ENCODE measurements around the gene TRPV3.
"Not testable (repeated sequence)": the region's sequence is repeated elsewhere in the genome, so short reads cannot be mapped to it uniquely, and the experiment has no call there.

Gene TRPV3

GRCh38 chr17:3524024-3524423 is 33.6 kb downstream of the TRPV3 start:
- TF ChIP-seq, protein P1, sequence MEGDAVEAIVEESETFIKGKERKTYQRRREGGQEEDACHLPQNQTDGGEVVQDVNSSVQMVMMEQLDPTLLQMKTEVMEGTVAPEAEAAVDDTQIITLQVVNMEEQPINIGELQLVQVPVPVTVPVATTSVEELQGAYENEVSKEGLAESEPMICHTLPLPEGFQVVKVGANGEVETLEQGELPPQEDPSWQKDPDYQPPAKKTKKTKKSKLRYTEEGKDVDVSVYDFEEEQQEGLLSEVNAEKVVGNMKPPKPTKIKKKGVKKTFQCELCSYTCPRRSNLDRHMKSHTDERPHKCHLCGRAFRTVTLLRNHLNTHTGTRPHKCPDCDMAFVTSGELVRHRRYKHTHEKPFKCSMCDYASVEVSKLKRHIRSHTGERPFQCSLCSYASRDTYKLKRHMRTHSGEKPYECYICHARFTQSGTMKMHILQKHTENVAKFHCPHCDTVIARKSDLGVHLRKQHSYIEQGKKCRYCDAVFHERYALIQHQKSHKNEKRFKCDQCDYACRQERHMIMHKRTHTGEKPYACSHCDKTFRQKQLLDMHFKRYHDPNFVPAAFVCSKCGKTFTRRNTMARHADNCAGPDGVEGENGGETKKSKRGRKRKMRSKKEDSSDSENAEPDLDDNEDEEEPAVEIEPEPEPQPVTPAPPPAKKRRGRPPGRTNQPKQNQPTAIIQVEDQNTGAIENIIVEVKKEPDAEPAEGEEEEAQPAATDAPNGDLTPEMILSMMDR (IDR thresholded peaks at IDR 0.05; ENCODE audit: insufficient read depth, low read length, poor library complexity, severe bottlenecking), result no peak
- no peak for TF ChIP-seq EZH2phosphoT487 (conservative IDR thresholded peaks at IDR 0.05; ENCODE audit: low read length)

DNA sequence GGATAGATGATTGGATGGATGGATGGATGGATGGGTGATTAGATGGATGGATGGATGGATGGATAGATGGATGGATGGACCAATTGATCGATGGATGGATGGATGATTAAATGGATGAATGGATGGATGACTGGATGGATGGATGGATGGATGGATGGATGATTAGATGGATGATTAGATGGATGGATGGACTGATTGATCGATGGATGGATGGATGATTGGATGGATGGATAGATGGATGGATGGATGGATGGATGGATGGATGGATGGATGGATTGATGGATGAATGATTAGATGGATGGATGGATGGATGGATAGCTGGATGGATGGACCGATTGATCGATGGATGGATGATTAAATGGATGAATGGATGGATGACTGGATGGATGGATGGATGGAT is 38.1 kb downstream of the TRPV3 start:
- not testable (repeated sequence) for H3K4me2 ChIP-seq (ENCODE audit: low read depth, low read length, poor library complexity, severe bottlenecking); H3K4me3 ChIP-seq (ENCODE audit: insufficient read depth, low read length, poor library complexity, severe bottlenecking); H3K9me2 ChIP-seq (replicated peaks; ENCODE audit: insufficient read depth, low read length); H3F3A ChIP-seq (ENCODE audit: insufficient read depth); H2AFZ ChIP-seq (ENCODE audit: low read depth, low read length, severe bottlenecking); H3K9ac ChIP-seq (ENCODE audit: low read length); H3K27me3 ChIP-seq (ENCODE audit: low read length); H3K79me2 ChIP-seq (ENCODE audit: insufficient read depth, low read length); H3K27ac ChIP-seq (ENCODE audit: low read depth, low read length); H4K20me1 ChIP-seq (ENCODE audit: low read depth, low read length); H3K36me3 ChIP-seq (ENCODE audit: low read length); H3K9me3 ChIP-seq (ENCODE audit: insufficient read depth, low read length)

More at GRCh38 chr17:3524024-3524423, 33.6 kb downstream of the TRPV3 start:
- no peaks in the 10 kb centered on the region for H3K36me3 ChIP-seq (ENCODE audit: low read length)
- H2AFZ ChIP-seq (ENCODE audit: low read depth, low read length, severe bottlenecking), result no peak overlapping the region
- no peak overlapping the region for H3K27ac ChIP-seq (ENCODE audit: low read depth, low read length)
- H3F3A ChIP-seq (ENCODE audit: insufficient read depth), result no peaks in the 10 kb centered on the region
- no peaks in the 10 kb centered on the region for H3K9me3 ChIP-seq (ENCODE audit: insufficient read depth, low read length)
- H3K4me2 ChIP-seq (ENCODE audit: low read depth, low read length, poor library complexity, severe bottlenecking), result no peak overlapping the region
- H3K4me3 ChIP-seq (ENCODE audit: insufficient read depth, low read length, poor library complexity, severe bottlenecking), result no peak overlapping the region
- no peaks in the 10 kb centered on the region for H4K20me1 ChIP-seq (ENCODE audit: low read depth, low read length)
- no peaks in the 10 kb centered on the region for H3K9me2 ChIP-seq (replicated peaks; ENCODE audit: insufficient read depth, low read length)
- H3K9ac ChIP-seq (ENCODE audit: low read length), result no peak overlapping the region
- no peaks in the 10 kb centered on the region for H3K27me3 ChIP-seq (ENCODE audit: low read length)
- H3K79me2 ChIP-seq (ENCODE audit: insufficient read depth, low read length), result no peaks in the 10 kb centered on the region

DNA sequence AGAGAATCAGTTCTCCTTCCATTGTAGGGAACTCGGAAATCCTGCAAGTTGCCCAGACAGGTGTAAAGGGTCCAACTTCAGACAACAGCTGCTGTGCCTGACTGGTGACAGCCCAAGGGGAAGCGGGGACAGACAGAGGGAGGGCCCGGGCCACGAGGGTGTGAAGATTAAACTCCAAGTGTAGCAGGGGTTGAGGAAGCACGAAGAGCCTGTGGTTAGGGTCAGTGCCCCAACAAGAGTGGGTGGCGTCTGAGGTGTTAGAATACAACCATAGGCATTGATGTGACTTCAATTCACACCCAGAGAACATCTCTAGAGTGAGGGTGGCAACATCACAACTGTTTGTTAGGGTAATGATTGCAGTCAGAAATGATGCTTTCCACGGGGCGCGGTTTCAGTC is 42.7 kb downstream of the TRPV3 start:
- no peaks in the 10 kb centered on the region for H3K9me2 ChIP-seq (replicated peaks; ENCODE audit: insufficient read depth, low read length)
- H2AFZ ChIP-seq (ENCODE audit: low read depth, low read length, severe bottlenecking), result no peak overlapping the region
- no peaks in the 10 kb centered on the region for H3K27me3 ChIP-seq (ENCODE audit: low read length)
- no peak overlapping the region for H3K27ac ChIP-seq (ENCODE audit: low read depth, low read length)
- no peaks in the 10 kb centered on the region for H3F3A ChIP-seq (ENCODE audit: insufficient read depth)
- H3K9ac ChIP-seq (ENCODE audit: low read length), result no peak overlapping the region
- H3K4me3 ChIP-seq (ENCODE audit: insufficient read depth, low read length, poor library complexity, severe bottlenecking), result no peak overlapping the region
- H3K79me2 ChIP-seq (ENCODE audit: insufficient read depth, low read length), result no peaks in the 10 kb centered on the region
- H3K4me2 ChIP-seq (ENCODE audit: low read depth, low read length, poor library complexity, severe bottlenecking), result no peak overlapping the region
- TF ChIP-seq EZH2phosphoT487 (conservative IDR thresholded peaks at IDR 0.05; ENCODE audit: low read length), result no peak
- TF ChIP-seq, protein P1 (IDR thresholded peaks at IDR 0.05; ENCODE audit: insufficient read depth, low read length, poor library complexity, severe bottlenecking), result no peak
- H3K9me3 ChIP-seq (ENCODE audit: insufficient read depth, low read length), result no peaks in the 10 kb centered on the region
- H3K36me3 ChIP-seq (ENCODE audit: low read length), result no peaks in the 10 kb centered on the region
- no peaks in the 10 kb centered on the region for H4K20me1 ChIP-seq (ENCODE audit: low read depth, low read length)

DNA sequence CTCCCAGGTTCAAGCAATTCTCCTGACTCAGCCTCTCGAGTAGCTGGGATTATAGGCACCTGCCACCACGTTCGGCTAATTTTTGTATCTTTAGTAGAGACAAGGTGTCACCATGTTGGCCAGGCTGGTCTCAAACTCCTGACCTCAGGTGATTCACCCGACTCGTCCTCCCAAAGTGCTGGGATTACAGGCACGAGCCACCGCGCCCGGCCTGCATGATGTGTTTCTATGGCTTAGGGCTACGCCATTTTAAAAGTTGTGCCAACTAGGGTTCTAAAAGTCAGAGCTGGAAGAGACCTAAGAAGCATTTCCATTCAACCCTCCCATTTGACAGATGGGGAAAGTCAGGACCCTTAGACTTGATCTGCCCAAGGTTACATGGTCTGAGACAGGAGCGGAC is 43.4 kb downstream of the TRPV3 start:
- not testable (repeated sequence) for H3F3A ChIP-seq (ENCODE audit: insufficient read depth); H3K79me2 ChIP-seq (ENCODE audit: insufficient read depth, low read length); H3K9me2 ChIP-seq (replicated peaks; ENCODE audit: insufficient read depth, low read length); H3K9ac ChIP-seq (ENCODE audit: low read length); H3K27ac ChIP-seq (ENCODE audit: low read depth, low read length); H3K27me3 ChIP-seq (ENCODE audit: low read length); H3K9me3 ChIP-seq (ENCODE audit: insufficient read depth, low read length); H3K4me3 ChIP-seq (ENCODE audit: insufficient read depth, low read length, poor library complexity, severe bottlenecking); H3K4me2 ChIP-seq (ENCODE audit: low read depth, low read length, poor library complexity, severe bottlenecking); H2AFZ ChIP-seq (ENCODE audit: low read depth, low read length, severe bottlenecking); H3K36me3 ChIP-seq (ENCODE audit: low read length); H4K20me1 ChIP-seq (ENCODE audit: low read depth, low read length)

Data from SU-DHL-6 (cell line).